HepG2 (cell line): ENCODE measurements around the gene PCSK2. TPM values are rescaled to one million over a fixed set of nuclear protein-coding genes. Genes with fewer than 3 reads are reported as not detected.

Experiments
- ATAC-seq: fragments of 200-7000 bp; cut with Tn5 transposase; 3 replicates; pipeline ENCODE4 v1.9.1; 2020; ENCODE audit warnings: mild to moderate bottlenecking, moderate library complexity
- BruUV-seq: library from RNA; stranded (reverse); fragments of 400-500 nt; replicated peaks from 2 replicates; lab custom pipeline; 2021; lab: Mats Ljungman, UMichigan
- CTCF ChIA-PET: fragments of 300-600 bp; formaldehyde crosslinking; extraction: SDS; loops from one replicate; lab custom pipeline; 2021; ENCODE audit warnings: low total read pairs, inconsistent platforms, low intra/inter-chr PET ratio; lab: Yijun Ruan, JAX
- POLR2A ChIA-PET: fragments of 350-600 bp; sonication (Branson Sonifier 250); formaldehyde crosslinking; loops from one replicate; lab custom pipeline; 2020; ENCODE audit warnings: antibody characterized with exemption, inconsistent platforms; lab: Yijun Ruan, JAX
- DNase-seq: peaks from one replicate; pipeline ENCODE4 v3.0.0-alpha.2; 2015; ENCODE audit warnings: low spot score
- FAIRE-seq: peaks from 3 replicates; lab custom pipeline; 2011; peaks lifted over from hg19 to GRCh38; lab: Jason Lieb, UNC
- H2AFZ ChIP-seq: one replicate; pipeline ENCODE4 v1.6.1; 2011; ENCODE audit warnings: low read length, inconsistent platforms
- H3K27ac ChIP-seq: fragments of 300-600 bp; 3 replicates; pipeline ENCODE4 v1.8.0; 2011; ENCODE audit warnings: mixed run types, mild to moderate bottlenecking, mixed read lengths, low read length, inconsistent platforms; ENCODE audit not compliant: insufficient read depth; ENCODE audit errors: extremely low read length
- H3K27me3 ChIP-seq, 2 experiments: fragments of 200-600 bp in 1 of 2; 2 replicates in 1 of 2; 3 replicates in 1 of 2; pipeline versions ENCODE4 v1.6.0 to v1.8.0; 2011; ENCODE audit warnings: low read length in 2 of 2, mild to moderate bottlenecking in 2 of 2, moderate library complexity in 2 of 2, inconsistent platforms in 1 of 2; ENCODE audit not compliant: insufficient read depth in 2 of 2, control insufficient read depth in 1 of 2
- H3K36me3 ChIP-seq, 2 experiments: fragments of 200-600 bp in 1 of 2; replicated peaks in 1 of 2; 2 replicates in 1 of 2; 3 replicates in 1 of 2; pipeline versions ENCODE4 v1.5.1 to v1.8.0; 2011; ENCODE audit warnings: low read length in 2 of 2, inconsistent platforms in 1 of 2; ENCODE audit not compliant: insufficient read depth in 2 of 2, control insufficient read depth in 1 of 2
- H3K4me1 ChIP-seq: 2 replicates; pipeline ENCODE4 v1.5.1; 2012; ENCODE audit warnings: low read length, inconsistent platforms; ENCODE audit not compliant: insufficient read depth
- H3K4me2 ChIP-seq: 2 replicates; pipeline ENCODE4 v1.6.0; 2011; ENCODE audit warnings: low read depth, low read length, inconsistent platforms
- H3K4me3 ChIP-seq, 3 experiments: fragments of 200-600 bp in 1 of 3; sonication (generic), shearing (Covaris generic) in 1 of 3; replicated peaks in 1 of 3; 2 replicates each; pipeline ENCODE4 v1.5.1; 2011 to 2016; ENCODE audit warnings: low read length in 3 of 3, inconsistent platforms in 2 of 3, low read depth in 2 of 3, mild to moderate bottlenecking in 2 of 3, control low read depth in 1 of 3, mixed read lengths in 1 of 3; ENCODE audit not compliant: insufficient read depth in 1 of 3
- H3K79me2 ChIP-seq: one replicate; pipeline ENCODE4 v1.6.1; 2011; ENCODE audit warnings: low read length, inconsistent platforms; ENCODE audit not compliant: insufficient read depth
- H3K9ac ChIP-seq: 2 replicates; pipeline ENCODE4 v1.6.0; 2011; ENCODE audit warnings: mild to moderate bottlenecking, low read depth, low read length, inconsistent platforms; ENCODE audit not compliant: insufficient read depth
- H3K9me3 ChIP-seq: 2 replicates; pipeline ENCODE4 v1.5.1; 2012; ENCODE audit warnings: mild to moderate bottlenecking, low read length
- H4K20me1 ChIP-seq: 2 replicates; pipeline ENCODE4 v1.6.0; 2011; ENCODE audit warnings: inconsistent platforms, mild to moderate bottlenecking, low read length, moderate library complexity; ENCODE audit not compliant: insufficient read depth
- E2F1 ChIP-seq: sonication (generic); formaldehyde crosslinking; IDR thresholded peaks from 2 replicates; pipeline ENCODE4 v1.5.0; 2020; ENCODE audit warnings: missing genetic modification reagents
- ZBTB2 ChIP-seq: sonication (generic); formaldehyde crosslinking; IDR thresholded peaks from 2 replicates; pipeline ENCODE4 v1.8.0; 2022; ENCODE audit warnings: low read depth, missing genetic modification reagents
- ZNF335 ChIP-seq: sonication (generic); formaldehyde crosslinking; IDR thresholded peaks from 2 replicates; pipeline ENCODE4 v1.4.0; 2020; ENCODE audit warnings: missing genetic modification reagents
- WGBS: methylation state at CpG from one replicate; pipeline ENCODE4 v1.1.6; 2017; ENCODE audit warnings: low lambda C conversion rate; 5-methylcytosine and 5-hydroxymethylcytosine counted together
- in situ Hi-C: cut with HindIII; loops from 2 replicates; pipeline ENCODE4 v1.10.0; 2017; ENCODE audit warnings: low pct_unique_long_range_greater_than_20kb; ENCODE audit not compliant: extremely low pct_ligation_motif_present
- intact Hi-C: fragments of 100-400 bp; cut with micrococcal nuclease; formaldehyde crosslinking; loops from one replicate; pipeline ENCODE4 v1.10.0; 2022; ENCODE audit not compliant: unreplicated experiment
- polyA plus RNA-seq, 8 experiments: library from polyadenylated mRNA; depleted of rRNA in 3 of 8; stranded (reverse) in 7 of 8; unstranded in 1 of 8; fragments of >200 nt; fragmentation: Illumina TruSeq in 4 of 8; extraction: Trizol in 4 of 8; gene quantifications; 2 replicates each; pipeline versions ENCODE4 v1.2.1 to v1.2.3, GENCODE V29; 2011 to 2016; ENCODE audit warnings: low read depth in 4 of 8, missing spikeins in 1 of 8, mixed read lengths in 1 of 8; ENCODE audit not compliant: insufficient read depth in 1 of 8
- total RNA-seq, 5 experiments: library from RNA; depleted of rRNA; stranded (reverse); fragments of >200 nt; fragmentation: Illumina TruSeq; extraction: Trizol; gene quantifications; 2 replicates each; pipeline ENCODE4 v1.2.3, GENCODE V29; 2016; ENCODE audit warnings: low read depth in 1 of 5

Gene PCSK2
- total and polyA plus RNA-seq, 2 of the 13 experiments (the other 11 are each of a cell fraction or from before 2014, with no cell fraction given) = not detected

GRCh38 chr20:17473659-17474058 lies 246.8 kb downstream of the PCSK2 start (continued):
- no peak for TF ChIP-seq ZNF335 (CRISPR knock-in tag)

GRCh38 chr20:17479063-17479657 lies 252.3 kb downstream of the PCSK2 start:
- H3K4me3 ChIP-seq = no peak overlapping the region
- ChIA-PET CTCF (no interaction called here), POLR2A (no interaction called here)
- peaks cover 5 to 41% of the 10 kb centered on the region in 2 experiments for H3K27me3 ChIP-seq
- in situ Hi-C loops = no loop called here
- no peak overlapping the region for H3K4me2 ChIP-seq
- H3K9me3 ChIP-seq = no peaks in the 10 kb centered on the region
- H3K9ac ChIP-seq = no peak overlapping the region
- TF ChIP-seq ZBTB2 (CRISPR knock-in tag) (0 out of 2 replicates have a peak, but pooled peaks have one; percentile 20), E2F1 (CRISPR knock-in tag) (no peak)
- TF ChIP-seq, all 625 proteins: peak for 1
- ATAC-seq (no peak), DNase-seq (no peak), FAIRE-seq (no peak)
- Histone ChIP-seq H3K36me3 (no peaks in the 10 kb centered on the region), H3K27ac (no peak overlapping the region), H3K4me1 (no peaks in the 10 kb centered on the region), H4K20me1 (no peaks in the 10 kb centered on the region), H2AFZ (no peak overlapping the region), H3K79me2 (no peaks in the 10 kb centered on the region)
- intact Hi-C loops = no loop called here
- no TSS peak for BruUV-seq
- 74% methylated on average over 23 of the region's 23 CpGs for WGBS
